ENCODE results near the gene NFKB2. TPM values are rescaled to one million over a fixed set of nuclear protein-coding genes. Genes with fewer than 3 reads are reported as not detected.

Gene NFKB2
- total RNA-seq, 2 donors from 2014 or later = 364 to 390 TPM

DNA sequence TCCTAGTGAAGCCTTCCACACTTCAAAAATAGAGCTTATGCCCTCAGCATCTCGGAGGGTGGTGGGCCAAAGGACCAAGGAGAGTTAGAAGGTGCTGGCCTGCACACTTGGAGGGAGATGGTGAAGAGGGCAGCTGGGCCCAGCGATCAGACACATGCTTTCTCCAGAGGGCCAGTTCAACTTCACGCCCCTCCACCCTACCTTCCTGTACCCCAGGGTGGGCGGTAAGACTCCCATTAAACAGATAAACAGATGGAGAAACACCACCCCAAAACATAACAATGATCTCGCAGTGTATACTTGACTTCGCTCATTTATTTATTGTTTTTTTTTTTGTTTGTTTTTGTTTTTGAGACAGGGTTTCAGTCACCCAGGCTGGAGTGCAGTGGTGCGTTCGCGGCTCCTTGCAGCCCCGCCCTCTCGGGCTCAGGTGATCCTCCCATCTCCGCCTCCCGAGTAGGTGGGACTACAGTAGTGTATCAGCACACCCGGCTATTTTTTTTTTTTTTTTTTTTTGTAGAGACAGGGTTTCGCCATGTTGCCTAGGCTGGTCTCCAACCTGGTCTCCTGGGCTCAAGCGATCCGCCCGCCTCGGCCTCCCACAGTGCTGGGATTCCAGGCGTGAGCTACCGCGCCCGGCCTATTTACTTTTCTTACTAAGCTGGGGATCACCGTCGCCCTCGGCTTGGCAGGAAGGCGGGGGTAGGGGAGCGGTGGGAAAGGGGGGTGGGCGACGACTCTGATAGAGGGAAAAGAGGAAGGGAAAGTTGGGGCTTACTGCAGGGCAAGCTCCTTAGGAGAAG lies 54.0 kb downstream of the NFKB2 start:
- peaks cover 17% of the 10 kb centered on the region for H3K4me1 Mint-ChIP-seq
- peaks cover 2% of the 10 kb centered on the region for H3K36me3 Mint-ChIP-seq (ENCODE audit: low read depth)
- peak; percentile 76 for ATAC-seq
- peak; percentile 71 to 78 (median 73) for DNase-seq
- peak overlapping the region; percentile 94 for H3K4me3 Mint-ChIP-seq
- H3K27ac Mint-ChIP-seq = peak overlapping the region; percentile 87
- H3K9me3 ChIP-seq (ENCODE audit: control insufficient read depth, low read length, poor library complexity, severe bottlenecking) = no peaks in the 10 kb centered on the region
- no peaks in the 10 kb centered on the region for H3K27me3 Mint-ChIP-seq

DNA sequence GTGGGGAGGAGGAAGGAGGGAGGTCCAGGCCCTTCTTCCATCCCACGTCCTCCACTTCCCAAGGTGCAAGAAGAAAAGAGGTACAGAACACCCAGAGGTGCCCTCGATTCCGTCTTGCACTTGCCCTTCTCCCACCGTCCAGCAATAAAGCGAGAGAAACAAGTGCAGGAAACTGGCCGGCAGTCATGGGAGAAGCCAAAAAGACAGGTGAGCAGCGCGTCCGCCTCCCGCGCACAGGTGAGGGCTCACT lies 54.5 kb downstream of the NFKB2 start:
- no peaks in the 10 kb centered on the region for H3K27me3 Mint-ChIP-seq
- ATAC-seq (no peak), DNase-seq (no peak)
- peak overlapping the region; percentile 94 for H3K4me3 Mint-ChIP-seq
- H3K9me3 ChIP-seq (ENCODE audit: control insufficient read depth, low read length, poor library complexity, severe bottlenecking) = no peaks in the 10 kb centered on the region
- peaks cover 2% of the 10 kb centered on the region for H3K36me3 Mint-ChIP-seq (ENCODE audit: low read depth)
- peaks cover 15% of the 10 kb centered on the region for H3K4me1 Mint-ChIP-seq
- peak overlapping the region; percentile 87 for H3K27ac Mint-ChIP-seq

DNA sequence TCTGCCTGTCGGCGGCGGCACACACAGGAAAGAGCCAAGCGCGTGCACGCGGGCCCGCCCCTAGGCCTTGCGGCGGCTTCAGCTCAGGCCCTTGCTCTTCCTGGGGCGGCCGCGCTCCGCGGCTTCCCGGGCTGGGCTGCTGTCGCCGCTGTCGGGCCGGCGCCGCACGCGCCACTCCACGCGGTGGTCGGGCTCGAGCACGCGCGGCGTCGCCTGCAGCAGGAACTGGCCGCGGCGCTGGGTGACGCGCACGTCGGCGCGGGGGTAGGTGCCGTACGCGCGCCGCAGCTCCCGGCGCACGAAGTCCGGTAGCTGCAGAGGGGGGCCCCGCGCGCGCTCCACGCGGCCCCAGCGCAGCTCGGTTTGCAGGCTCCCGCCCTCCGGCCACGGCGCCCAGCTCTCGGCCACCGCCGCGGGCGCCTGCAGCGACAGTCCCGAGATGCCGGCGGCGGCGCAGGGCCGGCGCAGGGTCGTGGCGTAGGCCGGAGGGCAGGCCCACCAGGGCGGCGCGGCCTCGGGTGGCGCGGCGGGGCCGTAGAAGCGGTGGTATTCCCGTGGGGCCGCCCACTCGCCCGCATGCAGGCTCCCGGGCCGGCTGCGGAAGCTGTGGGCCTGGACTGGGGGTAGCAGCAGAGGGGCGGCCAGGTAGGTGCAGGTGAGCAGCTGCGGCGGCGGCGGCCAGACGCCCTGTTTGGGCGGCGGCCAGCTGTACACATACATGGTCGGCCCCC lies 55.0 kb downstream of the NFKB2 start:
- H3K27me3 Mint-ChIP-seq = no peaks in the 10 kb centered on the region
- peak; percentile 83 to 86 (median 83) for DNase-seq
- H3K4me3 Mint-ChIP-seq = peak overlapping the region; percentile 94
- peaks cover 15% of the 10 kb centered on the region for H3K4me1 Mint-ChIP-seq
- no peaks in the 10 kb centered on the region for H3K9me3 ChIP-seq (ENCODE audit: control insufficient read depth, low read length, poor library complexity, severe bottlenecking)
- ATAC-seq = peak; percentile 85
- H3K27ac Mint-ChIP-seq = peak overlapping the region; percentile 87
- peaks cover 2% of the 10 kb centered on the region for H3K36me3 Mint-ChIP-seq (ENCODE audit: low read depth)

DNA sequence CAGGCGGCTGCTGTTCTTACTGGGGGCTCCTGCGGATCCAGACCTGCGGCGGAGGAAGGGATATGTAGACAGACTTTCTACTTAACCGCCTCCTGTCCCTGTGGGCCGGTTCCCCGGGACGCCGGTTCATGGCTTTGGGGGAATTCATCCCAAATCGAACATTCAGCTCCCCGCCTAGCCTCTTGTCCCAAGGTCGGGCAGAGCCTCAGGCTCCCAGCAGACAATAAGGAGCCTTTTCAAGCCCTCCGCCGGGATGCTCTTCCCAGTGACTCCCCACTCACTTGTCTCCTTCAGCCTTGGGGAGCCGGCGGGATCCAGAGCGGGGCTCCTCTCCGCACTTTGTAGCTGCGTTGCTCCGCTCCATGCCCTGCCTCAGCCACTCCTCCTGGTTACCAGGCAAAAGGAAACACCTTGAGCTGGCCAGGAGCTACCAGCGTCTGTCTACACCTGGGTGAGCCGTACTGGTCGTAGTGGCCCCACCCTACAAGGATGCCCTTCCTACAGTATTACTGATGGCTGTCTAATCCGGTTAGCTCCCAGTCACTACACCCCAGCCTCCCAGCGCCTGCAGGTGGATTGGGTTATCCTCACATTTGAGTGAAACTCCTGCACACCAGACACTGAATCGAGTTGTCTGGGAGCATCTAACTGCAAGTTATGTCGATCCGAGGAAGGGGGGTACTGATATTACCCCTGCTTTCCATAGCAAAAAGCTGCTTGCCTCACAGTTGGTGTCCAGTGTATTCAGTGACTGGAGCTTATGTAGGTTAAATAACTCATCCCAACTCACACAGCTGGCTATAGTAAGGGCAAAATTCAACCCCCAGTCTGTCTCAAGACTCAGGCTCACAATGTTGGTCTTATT lies 55.8 kb downstream of the NFKB2 start, which contains the start of gene C10orf95:
C10orf95 (minus strand) TSS at position 439 of the 865 bp plus-strand sequence. CDS start 450 bp downstream, outside the sequence.
- Mint-ChIP-seq H3K27ac (peak within 1 kb of the TSS; percentile 82), H3K4me3 (peak within 1 kb of the TSS; percentile 94), H3K4me1 (peaks cover 15% of the 10 kb centered on the region), H3K27me3 (no peaks in the 10 kb centered on the region), H3K36me3 (ENCODE audit: low read depth) (peaks cover 2% of the 10 kb centered on the region)
- H3K9me3 ChIP-seq (ENCODE audit: control insufficient read depth, low read length, poor library complexity, severe bottlenecking) = no peaks in the 10 kb centered on the region
- ATAC-seq (no peak), DNase-seq (no peak)

Other genes starting within 250 kb of the NFKB2 start
- 10 to 100 TPM; 46.1 to 48.0 TPM for gene NOLC1, start 243.3 kb upstream of the NFKB2 start, total RNA-seq
- gene ELOVL3, start 169.4 kb upstream of the NFKB2 start, total RNA-seq = not detected
- not detected for gene PITX3, start 154.2 kb upstream of the NFKB2 start, total RNA-seq
- gene GBF1, start 150.2 kb upstream of the NFKB2 start, total RNA-seq = 10 to 100 TPM; 42.8 to 44.6 TPM
- gene PSD, start 23.1 kb downstream of the NFKB2 start, total RNA-seq = 1 to 10 TPM; 2.9 to 5.1 TPM
- gene FBXL15, start 25.1 kb downstream of the NFKB2 start, total RNA-seq = 10 to 100 TPM in 1 of 2 donors, 1 to 10 TPM in 1; 9.9 to 14.2 TPM
- 10 to 100 TPM; 27.4 to 30.7 TPM for gene CUEDC2, start 36.9 kb downstream of the NFKB2 start, total RNA-seq
- gene C10orf95, start 55.8 kb downstream of the NFKB2 start, total RNA-seq = under 1 TPM in 1 of 2 donors, not detected in 1; 0.50 TPM
- 10 to 100 TPM; 57.5 to 58.0 TPM for gene ACTR1A, start 107.0 kb downstream of the NFKB2 start, total RNA-seq
- 10 to 100 TPM; 14.4 to 16.4 TPM for gene SUFU, start 108.3 kb downstream of the NFKB2 start, total RNA-seq
- gene TRIM8, start 248.8 kb downstream of the NFKB2 start, total RNA-seq = 10 to 100 TPM; 63.6 to 73.0 TPM